ENCODE results near the gene RPS29. TPM values are rescaled to one million over a fixed set of nuclear protein-coding genes. Genes with fewer than 3 reads are reported as not detected.

Gene RPS29
- total RNA-seq, 8 experiments from 2014 or later, result 1,019 to 8,138 (median 3,970) TPM

Other genes with a start within 250 kb of the RPS29 start
- gene LRR1, start 12.6 kb upstream of the RPS29 start, total RNA-seq, result 10 to 100 TPM in 4 of 8 experiments, 1 to 10 TPM in 4; 6.0 to 26.8 (median 10.5) TPM
- 100 to 1,000 TPM; 184 to 452 (median 222) TPM for gene RPL36AL, start 34.2 kb upstream of the RPS29 start, total RNA-seq
- gene MGAT2, start 34.4 kb upstream of the RPS29 start, total RNA-seq, result 10 to 100 TPM; 14.9 to 49.4 (median 25.4) TPM
- 10 to 100 TPM in 7 of 8 experiments, 1 to 10 TPM in 1; 9.8 to 20.5 (median 13.3) TPM for gene DNAAF2, start 48.9 kb upstream of the RPS29 start, total RNA-seq
- gene POLE2, start 101.8 kb upstream of the RPS29 start, total RNA-seq, result 10 to 100 TPM in 3 of 8 experiments, 1 to 10 TPM in 4, not detected in 1; 2.3 to 18.3 (median 4.6) TPM
- gene KLHDC1, start 106.7 kb upstream of the RPS29 start, total RNA-seq, result 1 to 10 TPM; 1.3 to 3.2 (median 2.8) TPM
- 10 to 100 TPM; 38.4 to 73.2 (median 59.0) TPM for gene KLHDC2, start 181.8 kb upstream of the RPS29 start, total RNA-seq